ENCODE data around the gene NOS1AP. TPM values are rescaled to one million over a fixed set of nuclear protein-coding genes. Genes with fewer than 3 reads are reported as not detected.

The NOS1AP gene
- total RNA-seq, 2 experiments from 2014 or later = not detected

GRCh38 chr1:162091681-162092524, 22.4 kb downstream of the NOS1AP start:
- no peaks in the 10 kb centered on the region for H3K79me2 ChIP-seq (ENCODE audit: insufficient read depth, low read depth, low read length)
- H3K4me2 ChIP-seq (ENCODE audit: low read length) = no peak overlapping the region
- TF ChIP-seq EZH2phosphoT487 (IDR thresholded peaks at IDR 0.05; ENCODE audit: borderline replicate concordance, low read depth, low read length) (no peak), CTCF (conservative IDR thresholded peaks at IDR 0.05; ENCODE audit: low read length) (no peak)

GRCh38 chr1:162093095-162093494, 23.6 kb downstream of the NOS1AP start:
- Histone ChIP-seq H3K27ac (ENCODE audit: low read depth, low read length, poor library complexity, severe bottlenecking) (no peak overlapping the region), H4K20me1 (ENCODE audit: insufficient read depth, low read length) (no peaks in the 10 kb centered on the region), H3K4me2 (ENCODE audit: low read length) (no peak overlapping the region), H3K4me3 (ENCODE audit: low read depth, low read length, poor library complexity, severe bottlenecking) (no peak overlapping the region), H3K36me3 (ENCODE audit: insufficient read depth, low read length) (no peaks in the 10 kb centered on the region), H2AFZ (ENCODE audit: low read length) (no peak overlapping the region), H3K9me3 (ENCODE audit: low read length) (no peaks in the 10 kb centered on the region), H3K9me2 (ENCODE audit: insufficient read depth, low read length) (no peaks in the 10 kb centered on the region), H3K79me2 (ENCODE audit: insufficient read depth, low read depth, low read length) (no peaks in the 10 kb centered on the region), H3K4me1 (ENCODE audit: insufficient read depth, low read length, poor library complexity, severe bottlenecking) (no peaks in the 10 kb centered on the region)
- no TSS peak for BruUV-seq (replicated peaks)
- no peak for TF ChIP-seq CTCF (conservative IDR thresholded peaks at IDR 0.05; ENCODE audit: low read length)
- DNase-seq (ENCODE audit: low spot score) = no peak
- CTCF ChIA-PET (ENCODE audit: unreplicated experiment) = no interaction called here
- intact Hi-C loops (cut with micrococcal nuclease; ENCODE audit: unreplicated experiment) = no loop called here
- POLR2A ChIA-PET = no interaction called here

More at GRCh38 chr1:162091681-162092524, 22.4 kb downstream of the NOS1AP start:
- POLR2A ChIA-PET = interaction anchor here (1.0 kb wide), 1 partner anchor 27 kb away, joined by 3 read pairs; no protein-coding TSS in a partner anchor
- Histone ChIP-seq H3K4me3 (ENCODE audit: low read depth, low read length, poor library complexity, severe bottlenecking) (no peak overlapping the region), H3K9me3 (ENCODE audit: low read length) (no peaks in the 10 kb centered on the region), H3K27ac (ENCODE audit: low read depth, low read length, poor library complexity, severe bottlenecking) (no peak overlapping the region), H3K4me1 (ENCODE audit: insufficient read depth, low read length, poor library complexity, severe bottlenecking) (no peaks in the 10 kb centered on the region), H3K36me3 (ENCODE audit: insufficient read depth, low read length) (no peaks in the 10 kb centered on the region), H4K20me1 (ENCODE audit: insufficient read depth, low read length) (no peaks in the 10 kb centered on the region), H2AFZ (ENCODE audit: low read length) (no peak overlapping the region), H3K9me2 (ENCODE audit: insufficient read depth, low read length) (no peaks in the 10 kb centered on the region)
- no peak for DNase-seq (ENCODE audit: low spot score)
- CTCF ChIA-PET (ENCODE audit: unreplicated experiment) = no interaction called here
- BruUV-seq (replicated peaks) = no TSS peak
- intact Hi-C loops (cut with micrococcal nuclease; ENCODE audit: unreplicated experiment) = no loop called here

GRCh38 chr1:162094271-162094670, 24.8 kb downstream of the NOS1AP start:
- POLR2A ChIA-PET = no interaction called here
- no peak overlapping the region for H3K4me3 ChIP-seq (ENCODE audit: low read depth, low read length, poor library complexity, severe bottlenecking)
- H3K27ac ChIP-seq (ENCODE audit: low read depth, low read length, poor library complexity, severe bottlenecking) = no peak overlapping the region
- no peak for DNase-seq (ENCODE audit: low spot score)
- no peaks in the 10 kb centered on the region for H4K20me1 ChIP-seq (ENCODE audit: insufficient read depth, low read length)
- H3K4me2 ChIP-seq (ENCODE audit: low read length) = no peak overlapping the region
- TF ChIP-seq EZH2phosphoT487 (IDR thresholded peaks at IDR 0.05; ENCODE audit: borderline replicate concordance, low read depth, low read length) (no peak), CTCF (conservative IDR thresholded peaks at IDR 0.05; ENCODE audit: low read length) (no peak)
- no peaks in the 10 kb centered on the region for H3K36me3 ChIP-seq (ENCODE audit: insufficient read depth, low read length)
- no TSS peak for BruUV-seq (replicated peaks)
- CTCF ChIA-PET (ENCODE audit: unreplicated experiment) = no interaction called here
- no peak overlapping the region for H2AFZ ChIP-seq (ENCODE audit: low read length)
- no peaks in the 10 kb centered on the region for H3K9me2 ChIP-seq (ENCODE audit: insufficient read depth, low read length)
- no peaks in the 10 kb centered on the region for H3K79me2 ChIP-seq (ENCODE audit: insufficient read depth, low read depth, low read length)
- no peaks in the 10 kb centered on the region for H3K4me1 ChIP-seq (ENCODE audit: insufficient read depth, low read length, poor library complexity, severe bottlenecking)
- intact Hi-C loops (cut with micrococcal nuclease; ENCODE audit: unreplicated experiment) = no loop called here
- H3K9me3 ChIP-seq (ENCODE audit: low read length) = no peaks in the 10 kb centered on the region

Measured in OCI-LY7 (cell line).